ENCODE data around the gene SLC26A1. TPM values are rescaled to one million over a fixed set of nuclear protein-coding genes. Genes with fewer than 3 reads are reported as not detected.

The SLC26A1 gene
- total RNA-seq, 1 donor from 2014 or later, result 1.0 TPM

DNA sequence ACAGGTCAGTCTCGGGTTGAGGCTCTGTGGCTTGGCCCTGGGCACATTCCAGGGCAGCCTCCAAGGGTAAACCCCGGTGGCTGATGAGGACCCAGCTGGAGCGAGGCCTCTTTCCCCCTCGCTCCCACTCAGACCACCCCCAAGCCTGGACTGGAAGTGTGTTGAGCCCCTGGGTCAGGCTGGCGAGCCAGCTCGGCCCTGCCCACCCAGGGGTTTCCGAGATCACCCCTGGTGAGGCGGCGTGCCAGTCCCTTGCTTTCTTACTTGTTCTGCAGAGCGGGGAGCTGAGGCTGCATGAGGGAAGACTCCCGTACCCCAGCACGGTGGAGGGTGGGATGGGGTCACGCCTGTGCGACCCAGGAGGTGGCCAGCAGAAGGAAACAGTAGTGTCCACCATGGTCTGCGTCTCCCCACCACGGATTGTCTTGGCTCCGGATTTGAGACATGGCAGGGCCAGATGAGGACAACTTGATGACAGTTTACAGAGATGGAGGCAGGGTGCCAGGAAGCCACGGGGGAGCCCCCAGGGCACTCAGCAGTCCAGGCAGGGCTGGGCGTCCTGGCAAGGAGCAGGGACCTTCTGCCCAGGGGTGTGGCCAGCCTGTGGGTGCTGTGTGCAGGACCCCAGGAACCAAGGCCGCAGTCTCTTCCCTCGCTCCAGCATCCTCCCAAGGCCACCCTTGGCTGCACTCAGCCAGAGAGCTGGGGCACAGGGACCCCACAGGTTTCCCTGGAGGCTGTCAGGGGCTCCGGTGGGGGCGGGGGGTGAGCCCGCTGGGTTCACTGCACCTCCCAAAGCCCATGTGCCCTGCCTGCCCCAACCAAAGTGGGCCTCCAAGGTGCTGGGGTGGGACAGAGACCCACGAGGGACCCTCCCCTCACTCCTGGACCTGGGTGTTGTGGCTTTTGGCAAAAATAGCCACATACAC lies 11.6 kb upstream of the SLC26A1 start:
- no peak for TF ChIP-seq CTCF (IDR thresholded peaks at IDR 0.05)
- peaks cover 79% of the 10 kb centered on the region for H3K27me3 ChIP-seq (ENCODE audit: low read depth)
- no peak overlapping the region for H3K27ac ChIP-seq
- DNase-seq (no peak), ATAC-seq (no peak)
- peaks cover 24% of the 10 kb centered on the region for H3K4me1 ChIP-seq
- intact Hi-C loops (cut with DNase I), result no loop called here
- H3K4me3 ChIP-seq, result no peak overlapping the region
- no peaks in the 10 kb centered on the region for H3K9me3 ChIP-seq
- no peaks in the 10 kb centered on the region for H3K36me3 ChIP-seq

GRCh38 chr4:1004071-1004418 lies 10.8 kb upstream of the SLC26A1 start:
- no peaks in the 10 kb centered on the region for H3K36me3 ChIP-seq
- DNase-seq (no peak), ATAC-seq (no peak)
- no peak overlapping the region for H3K4me3 ChIP-seq
- TF ChIP-seq CTCF (IDR thresholded peaks at IDR 0.05), result no peak
- H3K27me3 ChIP-seq (ENCODE audit: low read depth), result peaks cover 79% of the 10 kb centered on the region
- no peaks in the 10 kb centered on the region for H3K9me3 ChIP-seq
- intact Hi-C loops (cut with DNase I), result no loop called here
- H3K27ac ChIP-seq, result no peak overlapping the region
- peaks cover 22% of the 10 kb centered on the region for H3K4me1 ChIP-seq

GRCh38 chr4:1003271-1004070 lies 10.3 kb upstream of the SLC26A1 start:
- Histone ChIP-seq H3K27me3 (ENCODE audit: low read depth) (peaks cover 75% of the 10 kb centered on the region), H3K36me3 (no peaks in the 10 kb centered on the region), H3K4me1 (peaks cover 16% of the 10 kb centered on the region), H3K9me3 (no peaks in the 10 kb centered on the region), H3K4me3 (no peak overlapping the region), H3K27ac (no peak overlapping the region)
- ATAC-seq, result peak; percentile 1 to 2
- no peak for TF ChIP-seq CTCF (IDR thresholded peaks at IDR 0.05)
- intact Hi-C loops (cut with DNase I), result no loop called here
- no peak for DNase-seq

DNA sequence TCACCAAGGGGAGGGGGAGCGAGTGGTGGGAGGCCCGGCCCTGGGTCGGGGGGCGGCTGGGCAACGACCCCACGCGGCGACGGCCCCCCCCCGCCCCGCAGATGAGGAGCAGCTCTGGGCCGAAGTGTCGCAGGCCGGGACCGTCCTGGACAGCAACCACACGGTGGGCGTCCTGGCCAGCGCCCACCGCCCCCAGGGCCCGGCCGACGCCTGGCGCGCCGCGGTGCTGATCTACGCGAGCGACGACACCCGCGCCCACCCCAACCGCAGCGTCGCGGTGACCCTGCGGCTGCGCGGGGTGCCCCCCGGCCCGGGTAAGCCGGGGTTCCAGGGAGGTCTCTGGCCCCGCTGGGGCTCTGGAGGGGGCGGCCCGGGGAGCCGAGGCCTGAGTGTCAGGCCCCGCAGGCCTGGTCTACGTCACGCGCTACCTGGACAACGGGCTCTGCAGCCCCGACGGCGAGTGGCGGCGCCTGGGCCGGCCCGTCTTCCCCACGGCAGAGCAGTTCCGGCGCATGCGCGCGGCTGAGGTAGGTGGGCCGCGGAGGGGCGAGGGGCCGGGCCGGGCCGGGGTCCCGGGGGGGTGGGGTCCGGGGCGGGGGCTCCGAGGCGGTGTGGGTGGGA lies 9.5 kb upstream of the SLC26A1 start:
- TF ChIP-seq CTCF (IDR thresholded peaks at IDR 0.05), result no peak
- Histone ChIP-seq H3K9me3 (no peaks in the 10 kb centered on the region), H3K27me3 (ENCODE audit: low read depth) (peaks cover 75% of the 10 kb centered on the region), H3K36me3 (no peaks in the 10 kb centered on the region), H3K27ac (no peak overlapping the region), H3K4me1 (peaks cover 22% of the 10 kb centered on the region), H3K4me3 (peak overlapping the region; percentile 17)
- intact Hi-C loops (cut with DNase I), result no loop called here
- peak in 1 of 2 donors; percentile 3 for ATAC-seq
- DNase-seq, result no peak

DNA sequence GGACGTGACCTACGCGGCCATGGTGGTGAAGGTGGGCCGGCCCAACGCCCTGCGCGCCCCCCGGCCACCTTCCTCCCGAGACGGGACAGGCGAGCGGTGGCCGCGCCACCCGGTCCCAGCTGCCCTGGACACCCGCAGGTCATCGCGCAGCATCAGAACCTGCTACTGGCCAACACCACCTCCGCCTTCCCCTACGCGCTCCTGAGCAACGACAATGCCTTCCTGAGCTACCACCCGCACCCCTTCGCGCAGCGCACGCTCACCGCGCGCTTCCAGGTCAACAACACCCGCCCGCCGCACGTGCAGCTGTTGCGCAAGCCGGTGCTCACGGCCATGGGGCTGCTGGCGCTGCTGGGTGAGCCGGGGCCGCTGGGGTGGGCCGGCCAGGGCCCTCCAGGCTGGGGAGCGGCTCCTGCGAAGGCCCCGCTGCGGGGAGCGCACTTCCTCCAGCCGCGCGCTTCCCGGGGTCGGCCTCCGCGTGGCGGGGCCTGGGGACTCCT lies 9.0 kb upstream of the SLC26A1 start:
- ATAC-seq, result peak; percentile 30 to 37
- intact Hi-C loops (cut with DNase I), result no loop called here
- Histone ChIP-seq H3K4me3 (peak overlapping the region; percentile 17), H3K9me3 (no peaks in the 10 kb centered on the region), H3K4me1 (peaks cover 26% of the 10 kb centered on the region), H3K27me3 (ENCODE audit: low read depth) (peaks cover 80% of the 10 kb centered on the region), H3K27ac (no peak overlapping the region), H3K36me3 (no peaks in the 10 kb centered on the region)
- TF ChIP-seq CTCF (IDR thresholded peaks at IDR 0.05), result no peak
- DNase-seq, result peak; percentile 76

Data from lower lobe of right lung (tissue), 2 donors.